Thyroid gland (tissue), 4 donors: ENCODE measurements around the gene ACY1. TPM values are rescaled to one million over a fixed set of nuclear protein-coding genes. Genes with fewer than 3 reads are reported as not detected.

Source experiments
- DNase-seq, 2 donors: peaks; one replicate each; pipeline ENCODE4 v3.0.0-alpha.2; 2019
- H3K27ac ChIP-seq, 3 donors: fragments of 200-600 bp; sonication (generic); 1 replicate in 2 of 3; 2 replicates in 1 of 3; pipeline ENCODE4 v1.5.1; 2016 to 2019; ENCODE audit warnings: mild to moderate bottlenecking in 1 of 3, moderate library complexity in 1 of 3
- H3K27me3 ChIP-seq: fragments of 200-600 bp; sonication (generic); one replicate; pipeline ENCODE4 v1.5.1; 2019
- H3K36me3 ChIP-seq, 2 donors: fragments of 200-600 bp; sonication (generic); one replicate each; pipeline ENCODE4 v1.5.1; 2016 to 2019
- H3K4me1 ChIP-seq, 2 donors: fragments of 200-600 bp; sonication (generic); one replicate each; pipeline ENCODE4 v1.5.1; 2017 to 2019
- H3K4me3 ChIP-seq, 3 donors: fragments of 200-600 bp; sonication (generic); replicated peaks in 1 of 3; 1 replicate in 2 of 3; 2 replicates in 1 of 3; pipeline ENCODE4 v1.5.1; 2016; ENCODE audit warnings: mild to moderate bottlenecking in 1 of 3
- H3K9me3 ChIP-seq: fragments of 200-600 bp; sonication (generic); one replicate; pipeline ENCODE4 v1.5.1; 2017
- CTCF ChIP-seq, 6 experiments: fragments of 200-600 bp in 3 of 6; fragments of 450-650 bp in 3 of 6; sonication (generic) in 3 of 6; IDR thresholded peaks; one replicate each; pipeline ENCODE4 v1.5.1; 2016 to 2019; ENCODE audit warnings: antibody characterized with exemption in 6 of 6, mild to moderate bottlenecking in 2 of 6, inconsistent platforms in 1 of 6, moderate library complexity in 1 of 6
- POLR2A ChIP-seq, 2 donors: fragments of 450-650 bp; IDR thresholded peaks; one replicate each; pipeline ENCODE4 v1.6.1; 2017; ENCODE audit warnings: antibody characterized with exemption in 2 of 2, mild to moderate bottlenecking in 2 of 2, moderate library complexity in 1 of 2
- WGBS, 2 donors: methylation state at CpG; one replicate each; pipeline ENCODE4 v1.1.5; 2017; 5-methylcytosine and 5-hydroxymethylcytosine counted together
- intact Hi-C: fragments of 100-400 bp; cut with DNase I; formaldehyde crosslinking; loops from one replicate; pipeline ENCODE4 v1.15.1; 2023
- total RNA-seq, 4 donors: library from RNA; depleted of rRNA; stranded (reverse); fragments of >200 nt; gene quantifications; one replicate each; pipeline ENCODE4 v1.2.3, GENCODE V29; 2016

Gene ACY1
- total RNA-seq, 4 donors from 2014 or later, result 34.9 to 98.8 (median 77.6) TPM

GRCh38 chr3:52022323-52023100 lies 39.2 kb downstream of the ACY1 start:
- WGBS, 2 donors, result 69 to 74% methylated on average over 20 of the region's 20 CpGs
- DNase-seq, result no peak
- no peak for TF ChIP-seq CTCF (IDR thresholded peaks at IDR 0.05)
- TF ChIP-seq POLR2A (IDR thresholded peaks at IDR 0.05), result no peak
- intact Hi-C loops, result no loop called here
- no peaks in the 10 kb centered on the region for H3K36me3 ChIP-seq
- H3K4me3 ChIP-seq, result no peak overlapping the region
- no peaks in the 10 kb centered on the region for H3K9me3 ChIP-seq
- H3K4me1 ChIP-seq, result peaks cover 0 to 37% of the 10 kb centered on the region in 2 donors
- H3K27ac ChIP-seq, result peak overlapping the region in 2 of 3 donors; percentile 29 to 69
- no peaks in the 10 kb centered on the region for H3K27me3 ChIP-seq

DNA sequence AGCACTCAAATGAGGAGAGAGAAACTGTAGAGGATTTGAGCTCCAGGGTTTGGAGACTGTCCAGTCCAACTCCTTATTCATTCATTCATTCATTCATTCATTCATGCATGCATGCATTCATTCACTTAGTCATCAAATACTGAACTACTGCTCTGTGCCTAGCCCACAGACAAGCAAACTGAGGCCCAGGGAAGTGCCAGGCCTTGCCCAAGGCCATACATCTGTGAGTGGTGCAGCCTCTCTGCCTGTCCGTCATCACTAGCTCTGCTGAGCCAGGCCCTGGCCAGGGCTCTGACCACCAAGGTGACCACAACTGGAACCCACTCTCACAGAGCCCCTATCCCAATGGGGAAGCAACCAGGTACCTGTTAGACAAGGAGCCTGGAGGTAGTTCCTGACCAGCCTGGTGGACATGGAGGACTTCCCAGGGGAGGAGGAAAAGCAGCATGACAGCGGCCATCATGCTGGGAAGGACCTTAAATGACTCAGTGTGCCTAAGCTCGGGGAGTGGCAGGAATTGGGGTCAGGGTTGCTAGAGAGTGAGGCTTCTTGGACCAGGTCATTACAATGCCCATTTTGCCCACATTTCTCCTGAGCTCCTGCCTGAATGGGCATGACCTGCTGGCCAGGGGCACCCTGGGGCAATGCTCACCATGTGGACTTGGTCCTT lies 39.9 kb downstream of the ACY1 start:
- H3K4me3 ChIP-seq, result no peak overlapping the region
- no peaks in the 10 kb centered on the region for H3K27me3 ChIP-seq

GRCh38 chr3:52023860-52024764 lies 40.8 kb downstream of the ACY1 start:
- no peak for DNase-seq
- 66 to 68% methylated on average over 4 to 7 of the region's 8 CpGs for WGBS, 2 donors
- intact Hi-C loops, result no loop called here
- no peaks in the 10 kb centered on the region for H3K36me3 ChIP-seq
- H3K9me3 ChIP-seq, result no peaks in the 10 kb centered on the region
- peaks cover 0 to 37% of the 10 kb centered on the region in 2 donors for H3K4me1 ChIP-seq
- no peak overlapping the region for H3K4me3 ChIP-seq
- TF ChIP-seq CTCF (IDR thresholded peaks at IDR 0.05) (no peak), POLR2A (IDR thresholded peaks at IDR 0.05) (no peak)
- no peaks in the 10 kb centered on the region for H3K27me3 ChIP-seq
- peak overlapping the region in 2 of 3 donors; percentile 41 to 69 for H3K27ac ChIP-seq

More for the DNA sequence above, 39.9 kb downstream of the ACY1 start:
- Histone ChIP-seq H3K9me3 (no peaks in the 10 kb centered on the region), H3K27ac (peak overlapping the region in 2 of 3 donors; percentile 41 to 69), H3K4me1 (peaks cover 0 to 37% of the 10 kb centered on the region in 2 donors), H3K36me3 (no peaks in the 10 kb centered on the region)
- WGBS, 2 donors, result 92 to 96% methylated on average over 3 of the region's 3 CpGs
- intact Hi-C loops, result no loop called here
- TF ChIP-seq CTCF (IDR thresholded peaks at IDR 0.05), result no peak
- no peak for TF ChIP-seq POLR2A (IDR thresholded peaks at IDR 0.05)
- DNase-seq, result no peak

DNA sequence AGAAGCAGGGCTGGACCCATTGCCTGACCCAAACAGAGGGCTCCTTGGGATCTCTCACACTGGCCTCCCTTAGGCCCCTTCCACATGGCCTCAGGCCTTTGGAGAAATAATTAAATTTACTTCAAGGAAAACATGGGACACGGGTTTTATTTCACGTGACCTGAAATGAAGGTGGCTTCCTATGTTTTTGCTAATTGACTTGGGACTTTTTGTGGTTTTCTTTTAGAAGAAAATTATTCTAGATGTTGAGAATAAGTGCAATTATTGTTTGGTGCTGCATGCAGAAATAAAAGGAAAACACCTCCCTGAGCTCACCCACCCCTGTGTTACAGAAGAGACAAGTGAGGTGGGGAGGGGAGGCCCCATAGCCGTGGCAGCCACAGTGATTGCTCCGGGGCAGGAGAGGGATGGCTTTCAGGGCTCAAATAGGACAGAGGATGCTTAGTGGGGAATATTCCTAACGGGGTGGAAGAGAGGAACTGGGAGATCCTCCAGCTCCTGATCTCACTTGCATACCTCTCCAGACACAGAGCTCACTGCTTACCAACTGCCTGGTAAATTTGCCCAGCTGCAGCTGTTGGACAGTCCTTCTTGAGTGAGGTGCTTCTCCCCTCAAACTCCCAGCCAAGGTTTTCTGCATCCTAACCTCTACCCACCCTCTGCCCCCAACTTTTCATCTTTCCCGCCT lies 41.6 kb downstream of the ACY1 start:
- Histone ChIP-seq H3K36me3 (no peaks in the 10 kb centered on the region), H3K27me3 (no peaks in the 10 kb centered on the region), H3K27ac (peak overlapping the region in 1 of 3 donors; percentile 50), H3K4me3 (no peak overlapping the region), H3K4me1 (peaks cover 0 to 37% of the 10 kb centered on the region in 2 donors), H3K9me3 (no peaks in the 10 kb centered on the region)
- TF ChIP-seq CTCF (IDR thresholded peaks at IDR 0.05), result no peak
- TF ChIP-seq POLR2A (IDR thresholded peaks at IDR 0.05), result no peak
- WGBS, 2 donors, result 74 to 84% methylated on average over 6 of the region's 6 CpGs
- intact Hi-C loops, result no loop called here
- DNase-seq, result no peak
